Limb (tissue), 2 donors: ENCODE results near the gene TBC1D8.
A peak's percentile ranks its signal among the peaks of the same experiment; 100 is the strongest.

ENCODE experiments used
- DNase-seq, 2 donors: peaks; one replicate each; pipeline ENCODE4 v3.0.0-alpha.2; 2016; ENCODE audit errors: extremely low spot score in 2 of 2

TBC1D8 gene

DNA sequence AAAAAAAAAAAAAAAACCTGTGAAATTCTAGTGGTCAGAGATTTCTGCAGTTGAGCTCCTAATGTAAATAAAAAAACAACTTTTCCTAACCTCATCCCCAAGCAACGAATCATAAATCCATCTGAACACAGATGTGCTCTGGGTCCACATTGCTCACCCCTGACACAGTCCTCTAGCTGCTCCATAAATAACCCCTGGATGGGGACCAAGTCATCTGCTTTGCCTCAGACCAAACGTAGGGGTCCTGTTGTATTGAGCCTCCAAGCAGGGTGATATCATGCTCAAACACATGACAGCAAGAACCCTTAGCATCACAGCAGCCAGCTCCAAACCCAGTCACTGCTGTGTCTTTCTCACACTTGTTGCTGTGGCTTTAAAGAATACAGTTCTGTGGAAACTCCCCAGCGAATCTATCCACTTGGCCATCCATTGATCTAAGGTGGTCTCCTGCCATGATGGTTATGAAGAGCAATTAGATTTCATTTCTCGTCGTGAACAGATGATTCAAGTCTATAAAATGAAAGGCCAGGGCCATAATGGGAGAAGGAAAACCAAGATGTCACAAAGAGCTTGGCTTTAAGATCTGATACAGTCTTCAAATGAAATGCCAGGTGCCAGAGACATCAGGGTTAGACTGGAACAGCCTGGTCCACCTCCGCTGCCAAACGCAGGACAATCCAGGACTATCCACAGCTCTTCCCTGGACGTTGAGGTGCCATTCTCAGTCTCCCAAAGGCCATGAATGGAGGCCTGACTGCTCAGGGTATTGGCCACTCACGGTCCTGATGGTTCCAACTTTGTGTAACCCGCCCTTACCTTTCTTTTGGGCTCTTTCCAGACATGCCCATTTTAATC is 39.0 kb downstream of the TBC1D8 start:
- peak in 1 of 2 donors; percentile 18 for DNase-seq

GRCh38 chr2:101111262-101111838 is 39.8 kb downstream of the TBC1D8 start:
- no peak for DNase-seq

- peak; percentile 58 to 68 for DNase-seq
Measured at GRCh38 chr2:101109451-101110118, 41.6 kb downstream of the TBC1D8 start.

GRCh38 chr2:101108357-101108756 is 42.8 kb downstream of the TBC1D8 start:
- DNase-seq = no peak

DNA sequence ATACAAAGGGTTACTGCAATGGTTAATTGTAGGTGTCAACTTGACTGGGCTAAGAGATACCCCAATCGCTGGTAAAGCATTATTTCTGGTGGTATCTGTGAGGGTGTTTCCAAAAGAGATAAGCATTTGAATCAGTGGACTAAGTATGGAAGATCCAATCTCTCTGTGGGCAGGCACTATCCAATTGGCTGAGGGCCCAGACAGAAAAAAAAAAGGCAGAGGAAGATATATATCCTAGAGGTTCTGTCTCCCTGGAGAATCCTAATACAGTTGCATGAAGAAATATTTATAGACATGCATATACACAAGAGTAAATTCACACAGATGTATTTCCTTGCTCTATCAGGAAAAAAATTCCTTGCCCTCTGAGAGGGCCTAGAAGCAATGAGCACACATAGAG is 43.9 kb downstream of the TBC1D8 start:
- no peak for DNase-seq

- no peak for DNase-seq
Measured at GRCh38 chr2:101106453-101107181, 44.6 kb downstream of the TBC1D8 start.

DNA sequence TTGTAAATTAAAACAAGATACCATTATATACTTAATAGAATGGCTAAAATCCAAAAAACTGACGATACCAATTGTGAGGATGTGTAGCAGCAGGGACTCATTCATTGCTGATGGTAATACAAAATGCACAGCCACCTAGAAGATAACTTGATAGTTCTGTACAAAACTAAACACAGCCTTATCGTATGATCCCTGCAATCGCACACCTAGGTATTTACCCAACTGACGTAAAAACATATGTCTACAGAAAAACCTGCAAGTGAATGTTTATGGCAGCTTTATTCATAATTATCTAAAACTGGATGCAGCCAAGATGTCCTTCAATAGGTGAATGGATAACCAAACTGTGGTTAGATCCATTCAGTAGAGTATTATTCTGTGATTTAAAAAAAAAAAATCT is 45.5 kb downstream of the TBC1D8 start:
- DNase-seq = no peak

DNA sequence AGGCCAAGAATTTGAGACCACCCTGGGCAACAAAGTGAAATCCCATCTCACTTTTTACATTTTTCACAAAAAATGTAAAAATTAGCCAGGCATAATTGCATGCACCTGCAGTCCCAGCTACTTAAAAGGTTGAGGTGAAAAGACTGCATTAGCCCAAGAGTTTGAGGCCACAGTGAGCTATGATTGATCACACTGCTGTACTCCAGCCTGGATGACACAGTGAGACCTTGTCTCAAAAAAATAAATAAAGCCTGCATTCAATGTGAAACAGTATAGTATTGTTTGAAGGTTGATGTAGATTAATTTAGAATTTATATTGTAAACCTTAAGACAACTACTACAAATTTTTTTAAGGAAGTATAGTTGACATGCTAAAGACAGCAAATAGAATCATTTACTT is 53.5 kb downstream of the TBC1D8 start:
- DNase-seq = no peak

DNA sequence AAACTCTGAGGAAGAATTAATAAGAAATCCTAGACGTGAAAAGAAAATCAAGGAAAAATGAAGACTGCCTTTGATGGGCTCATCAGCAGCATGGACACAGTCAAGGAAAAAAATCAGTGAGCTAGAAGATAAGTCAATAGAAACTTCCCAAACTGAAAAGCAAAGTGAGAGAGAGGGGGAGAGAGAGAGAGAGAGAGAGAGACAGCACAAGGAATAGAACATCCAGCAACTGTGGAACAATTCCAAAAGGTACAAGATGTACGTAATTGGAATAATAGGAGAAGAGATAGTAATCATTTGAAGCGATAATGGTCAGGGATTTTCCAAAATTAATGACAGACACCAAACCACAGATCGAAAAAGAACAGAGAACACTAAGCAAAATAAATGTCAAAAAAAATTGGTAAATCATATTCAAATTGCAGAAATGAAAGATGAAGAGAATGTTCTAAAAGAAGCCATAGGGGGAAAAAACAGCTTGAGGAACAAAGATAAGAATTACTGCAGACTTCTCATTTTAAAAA is 54.5 kb downstream of the TBC1D8 start:
- DNase-seq = no peak

DNA sequence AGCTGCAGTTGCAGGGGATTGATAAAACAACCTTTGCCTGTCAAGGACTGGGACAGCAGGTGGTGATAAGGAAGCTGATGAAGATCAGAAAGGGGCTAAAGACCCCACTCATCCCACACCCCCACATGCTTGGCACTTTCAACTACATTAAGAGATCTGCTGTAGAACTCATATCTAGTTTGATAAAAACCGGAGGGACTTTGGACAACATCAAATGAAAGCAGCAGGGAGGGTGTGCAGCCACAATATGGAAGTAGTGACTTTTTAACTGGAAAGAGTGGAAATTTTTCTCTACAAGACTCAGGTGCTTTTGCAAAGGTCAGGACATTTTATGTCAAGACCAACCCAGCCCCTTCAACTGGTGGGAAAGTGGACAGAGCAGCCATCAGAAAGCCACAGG is 56.8 kb downstream of the TBC1D8 start:
- no peak for DNase-seq

GRCh38 chr2:101089942-101090799 is 61.0 kb downstream of the TBC1D8 start:
- no peak for DNase-seq

- no peak for DNase-seq
Measured at GRCh38 chr2:101089419-101089818, 61.8 kb downstream of the TBC1D8 start.

GRCh38 chr2:101087638-101088037 is 63.5 kb downstream of the TBC1D8 start:
- DNase-seq = no peak

GRCh38 chr2:101083613-101084012 is 67.6 kb downstream of the TBC1D8 start:
- no peak for DNase-seq

DNA sequence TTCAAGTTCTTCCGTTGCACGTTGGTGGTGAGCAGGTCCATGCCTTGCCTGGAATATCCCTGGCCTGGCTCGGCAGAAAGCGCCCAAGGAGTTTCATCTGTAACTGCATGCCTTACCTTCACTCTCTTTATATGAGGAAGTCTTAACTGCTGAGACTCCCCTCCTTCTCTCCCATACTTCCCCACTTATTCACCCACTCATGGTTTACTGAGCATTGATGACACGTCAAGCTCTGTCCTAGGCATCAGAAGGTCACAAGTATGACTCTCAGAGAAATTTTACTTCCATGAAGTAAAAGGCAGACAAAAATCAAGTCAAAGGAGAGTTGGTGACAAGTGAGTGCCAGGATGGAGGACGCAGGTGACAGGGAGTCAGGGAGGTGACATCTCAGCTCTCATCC is 68.2 kb downstream of the TBC1D8 start:
- no peak for DNase-seq

GRCh38 chr2:101081375-101081907 is 69.7 kb downstream of the TBC1D8 start:
- DNase-seq = no peak

DNA sequence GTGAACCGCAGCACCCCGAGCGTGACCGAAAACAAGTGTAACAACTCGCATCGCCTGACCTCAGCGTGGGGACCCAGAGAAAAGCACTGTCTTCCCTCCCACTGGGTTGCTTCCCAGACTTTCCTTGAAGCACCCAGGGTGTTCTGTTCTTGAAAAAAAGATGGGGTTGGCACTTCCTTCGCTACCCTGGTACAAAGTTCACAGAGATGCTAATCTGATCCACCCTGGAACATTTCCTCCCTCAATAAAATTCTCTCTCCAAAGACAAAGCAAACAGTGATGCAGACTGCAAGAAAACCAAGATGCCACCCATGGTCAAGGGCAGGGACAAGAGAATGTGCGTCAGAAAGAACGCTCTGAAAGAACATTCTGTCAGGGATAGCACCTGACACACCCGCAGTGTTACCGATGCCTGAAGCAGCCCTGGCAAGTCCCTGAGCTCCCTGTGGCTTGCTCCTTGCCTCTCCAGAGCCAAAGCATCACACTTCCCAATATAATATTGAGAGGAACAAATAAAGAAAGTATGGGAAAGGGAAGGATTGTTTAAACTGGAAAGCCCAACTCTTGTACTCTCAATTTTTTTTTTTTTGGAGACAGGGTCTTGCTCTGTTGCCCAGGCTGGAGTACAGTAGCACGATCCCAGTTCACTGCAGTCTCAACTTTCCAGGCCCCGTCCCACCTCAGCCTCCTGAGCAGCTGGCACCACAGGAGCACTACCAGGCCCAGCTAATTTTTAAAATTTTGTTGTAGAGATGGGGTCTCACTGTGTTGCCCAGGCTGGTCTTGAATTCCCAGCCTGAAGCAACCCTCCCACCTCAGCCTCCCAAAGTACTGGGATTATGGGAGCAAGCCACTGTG is 70.7 kb downstream of the TBC1D8 start:
- DNase-seq = no peak

GRCh38 chr2:101076581-101076980 is 74.6 kb downstream of the TBC1D8 start:
- DNase-seq = no peak

GRCh38 chr2:101064868-101065549 is 86.2 kb downstream of the TBC1D8 start:
- no peak for DNase-seq
